ENCODE results near the gene LHX4.

Gene LHX4

DNA sequence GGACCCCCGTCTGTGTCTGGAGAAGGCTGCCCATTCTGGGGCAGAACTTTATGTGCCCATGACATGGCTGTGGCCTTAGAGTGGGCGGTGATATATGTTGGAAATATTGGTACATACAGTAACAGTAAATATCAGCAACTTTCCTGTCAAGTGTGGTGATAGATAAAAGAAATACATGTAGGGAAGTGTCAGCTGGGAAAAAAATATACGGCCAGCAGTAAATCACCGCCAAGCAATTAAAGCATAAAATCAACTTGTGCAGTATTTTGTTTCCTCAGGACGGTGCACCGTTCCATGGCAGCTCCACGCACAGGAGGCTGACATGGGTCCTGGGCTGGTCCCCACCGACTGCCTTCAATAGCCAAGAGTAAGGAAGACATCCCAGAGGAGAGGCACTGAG lies 27.4 kb downstream of the LHX4 start:
- no peak for DNase-seq (ENCODE audit: low spot score)

DNA sequence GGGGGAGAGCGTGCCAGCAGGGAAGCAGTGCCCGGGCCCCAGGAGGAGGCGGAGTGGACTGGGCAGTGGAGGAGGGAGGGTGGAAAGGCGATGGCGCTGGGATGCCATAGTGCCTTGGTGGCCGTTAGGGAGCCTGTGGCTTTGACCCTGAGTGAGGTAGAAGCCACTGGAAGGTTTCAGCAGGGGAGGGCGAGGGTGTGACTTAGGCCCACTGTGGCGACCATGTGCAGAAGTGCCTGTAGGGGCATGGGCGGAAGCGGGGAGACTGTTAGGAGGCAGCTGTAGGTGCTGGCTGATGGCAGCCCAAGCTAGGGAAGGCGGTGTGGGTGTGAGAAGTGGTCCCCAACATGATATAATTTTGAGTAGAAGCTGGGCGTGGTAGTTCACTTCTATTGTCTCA lies 28.2 kb downstream of the LHX4 start:
- DNase-seq (ENCODE audit: low spot score), result no peak

DNA sequence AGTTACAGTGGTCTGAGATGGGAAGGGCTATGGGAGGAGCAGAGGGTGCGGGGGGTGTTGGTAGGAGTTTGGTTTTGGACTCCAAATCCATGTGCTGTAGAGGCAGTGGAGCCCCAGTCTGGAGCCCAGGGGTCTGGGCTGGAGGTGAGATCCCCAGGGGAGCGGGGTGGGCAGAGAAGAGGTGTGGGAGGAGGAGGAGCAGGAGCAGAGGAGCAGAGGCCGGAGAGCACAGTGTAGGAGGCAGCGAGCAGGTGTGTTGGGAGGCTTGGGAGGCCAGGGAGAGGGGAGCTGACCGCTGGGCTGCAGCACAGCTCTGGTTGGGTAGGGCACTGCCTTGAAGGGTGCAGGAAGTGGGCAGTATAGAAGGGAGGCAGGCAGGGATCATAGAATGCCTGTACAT lies 28.9 kb downstream of the LHX4 start:
- DNase-seq (ENCODE audit: low spot score), result no peak

DNA sequence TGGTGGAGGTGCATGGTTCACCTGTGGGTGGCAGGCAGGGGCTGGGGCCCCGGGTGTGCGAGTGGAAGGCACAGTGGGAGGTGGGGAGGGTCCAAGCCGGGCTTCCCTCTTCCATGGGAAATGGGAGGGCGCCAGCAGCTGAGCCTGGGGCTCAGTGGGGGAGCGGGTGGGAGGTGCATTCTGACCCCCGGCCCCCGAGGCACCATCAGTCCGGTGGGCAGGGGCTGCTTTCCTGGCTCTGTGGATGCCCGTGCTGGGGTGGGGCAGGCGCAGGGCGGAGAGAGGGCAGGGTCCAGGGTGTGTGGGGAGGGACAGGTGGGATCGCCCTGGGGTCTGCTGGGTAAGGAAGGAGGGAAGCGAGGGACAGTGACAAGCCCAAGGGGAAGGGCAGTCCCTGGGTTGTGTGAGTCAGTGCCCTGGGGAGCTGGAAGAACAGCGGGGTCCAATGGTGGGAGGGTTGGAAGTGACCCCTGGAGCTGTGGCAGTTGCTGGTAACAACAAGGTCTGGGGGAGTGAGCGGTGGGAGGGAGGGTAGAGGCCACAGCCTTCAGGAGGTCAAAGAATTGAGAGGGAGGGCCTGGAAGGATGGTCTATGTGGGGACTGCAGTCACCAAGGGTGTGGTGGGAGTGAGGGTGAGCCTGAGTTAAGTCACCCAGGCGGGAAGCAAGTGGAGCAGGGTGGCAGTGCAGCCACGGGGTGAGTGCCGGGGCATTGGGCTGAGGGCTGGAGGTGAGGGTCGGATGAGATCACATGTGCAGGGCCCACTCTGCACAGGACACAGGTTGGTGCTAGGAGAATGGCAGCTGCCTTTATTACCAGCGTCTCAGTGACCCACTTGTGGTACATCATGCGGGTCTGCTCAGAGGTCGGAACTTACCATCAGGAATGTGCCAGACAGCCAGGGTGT lies 29.6 kb downstream of the LHX4 start:
- no peak for DNase-seq (ENCODE audit: low spot score)

DNA sequence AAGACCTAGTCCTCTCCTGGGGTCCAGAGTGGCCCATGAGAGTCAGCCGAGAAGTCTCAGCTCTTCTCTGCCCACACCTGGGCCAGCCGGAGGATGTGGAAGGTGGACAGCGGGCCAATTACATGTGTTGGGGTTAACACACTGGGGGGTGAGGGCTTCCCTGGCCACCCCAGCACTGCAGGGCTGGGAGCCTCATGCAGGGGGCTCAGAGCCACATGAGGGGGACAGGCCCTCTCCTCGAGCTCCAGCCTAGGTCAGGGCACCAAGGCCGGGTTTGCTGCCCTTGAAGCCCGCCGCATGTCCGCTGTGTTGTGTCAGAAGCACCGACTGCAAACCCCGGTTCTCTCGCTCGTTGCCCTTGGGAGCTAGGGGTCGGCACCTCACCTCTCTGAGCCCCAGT lies 30.5 kb downstream of the LHX4 start:
- no peak for DNase-seq (ENCODE audit: low spot score)

DNA sequence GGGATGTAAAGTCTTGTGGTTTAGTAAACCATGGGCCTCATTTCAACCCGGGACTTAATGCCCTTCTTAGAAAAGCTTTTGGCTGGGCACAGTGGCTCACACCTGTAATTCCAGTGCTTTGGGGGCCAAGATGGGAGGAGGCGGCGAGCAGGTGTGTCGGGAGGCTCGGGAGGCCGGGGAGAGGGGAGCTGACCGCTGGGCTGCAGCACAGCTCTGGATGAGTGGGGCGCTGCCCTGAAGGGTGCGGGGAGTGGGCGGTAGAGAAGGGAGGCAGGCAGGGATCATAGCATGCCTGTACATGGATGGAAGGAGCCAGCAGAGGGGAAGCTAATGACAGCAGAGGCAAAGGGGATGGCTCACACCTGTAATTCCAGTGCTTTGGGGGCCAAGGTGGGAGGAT lies 31.0 kb downstream of the LHX4 start:
- DNase-seq (ENCODE audit: low spot score), result no peak

DNA sequence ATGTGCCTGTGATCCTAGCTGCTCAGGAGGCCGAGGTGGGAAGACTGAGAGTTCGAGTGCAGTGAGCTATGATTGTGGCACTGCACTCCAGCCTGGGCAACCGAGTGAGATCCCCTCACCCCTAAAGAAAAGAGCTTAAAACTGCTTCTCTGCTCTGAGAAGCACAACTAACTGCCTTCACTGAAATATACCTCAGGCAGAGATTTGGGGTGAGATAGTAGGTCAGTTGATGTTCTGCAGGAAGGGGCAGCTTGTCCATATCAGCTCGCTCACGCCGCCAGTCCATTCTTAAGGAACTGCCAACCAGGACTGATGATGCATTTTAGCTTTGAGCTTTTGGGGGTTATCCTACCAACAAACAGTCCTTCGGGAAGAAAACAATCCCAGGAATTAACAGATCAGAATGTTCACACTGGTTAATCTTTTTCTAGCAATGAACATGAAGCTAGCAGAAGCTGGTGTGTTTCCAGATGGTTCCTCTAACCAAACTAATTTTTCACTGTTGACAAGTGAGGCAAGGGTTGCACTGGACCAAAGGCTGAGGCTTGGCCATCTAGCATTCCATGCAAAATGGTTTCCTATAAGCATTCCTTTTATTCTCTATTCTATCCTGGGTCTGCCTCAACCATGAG lies 31.6 kb downstream of the LHX4 start:
- DNase-seq (ENCODE audit: low spot score), result no peak

DNA sequence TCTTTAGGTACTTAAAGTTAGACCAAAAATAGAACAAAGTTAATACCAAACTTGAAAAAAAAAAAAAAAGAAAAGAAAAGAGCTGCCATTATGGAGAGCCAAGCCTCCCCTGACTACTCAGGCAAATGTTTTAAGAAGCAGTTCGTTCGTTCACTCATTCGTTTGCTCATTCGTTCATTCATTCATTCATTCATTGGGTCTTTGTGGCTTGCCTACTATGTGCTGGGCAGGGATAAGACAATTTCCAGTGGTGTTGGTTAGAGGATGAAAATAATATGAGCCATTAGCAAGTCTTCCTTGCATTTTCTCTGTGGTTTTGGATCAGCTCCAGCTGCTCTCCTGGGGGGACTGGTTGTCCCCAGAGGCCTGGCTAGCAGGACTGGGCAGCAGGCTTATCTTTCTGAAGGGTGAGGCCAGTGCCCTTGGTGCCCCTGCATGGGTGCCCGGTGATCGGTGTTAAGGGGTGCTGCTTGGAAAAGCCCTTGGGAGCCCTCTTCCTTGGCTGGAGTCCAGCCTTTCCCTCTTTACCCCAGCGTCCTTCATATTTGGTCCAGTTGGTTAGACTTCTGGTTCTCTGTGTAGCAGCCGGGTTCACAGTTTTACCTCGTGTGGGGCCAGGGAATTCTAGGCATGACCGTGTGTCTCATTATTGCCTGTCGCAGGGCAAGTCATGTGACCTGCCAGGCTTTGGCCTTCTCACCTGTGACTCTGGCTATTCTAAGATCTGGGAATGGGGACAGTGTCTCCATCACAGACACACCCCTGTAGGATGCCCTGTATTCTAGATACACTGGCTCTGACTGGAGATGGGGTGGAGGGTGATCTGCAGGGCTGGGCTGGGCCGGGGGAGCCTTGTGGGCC lies 32.8 kb downstream of the LHX4 start:
- DNase-seq (ENCODE audit: low spot score), result no peak

DNA sequence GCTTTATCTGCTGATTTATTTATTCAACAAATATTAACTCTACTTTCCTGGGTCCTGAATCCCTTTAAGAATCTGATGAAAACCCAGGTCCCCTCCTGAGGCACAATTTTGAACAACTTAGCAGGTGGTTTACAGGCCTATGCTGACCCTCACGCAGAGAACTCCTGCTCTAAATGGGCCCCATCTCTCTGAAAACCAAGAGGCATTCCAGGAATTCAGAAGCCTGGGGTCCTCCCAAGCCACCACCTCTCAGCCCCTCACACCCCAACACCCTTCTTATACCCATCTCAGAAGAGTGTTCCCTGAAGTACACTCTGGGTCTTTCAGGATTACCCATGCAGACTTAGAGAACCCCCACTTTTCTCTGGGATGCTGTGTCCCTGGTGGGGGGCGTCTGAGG lies 34.5 kb downstream of the LHX4 start:
- no peak for DNase-seq (ENCODE audit: low spot score)

DNA sequence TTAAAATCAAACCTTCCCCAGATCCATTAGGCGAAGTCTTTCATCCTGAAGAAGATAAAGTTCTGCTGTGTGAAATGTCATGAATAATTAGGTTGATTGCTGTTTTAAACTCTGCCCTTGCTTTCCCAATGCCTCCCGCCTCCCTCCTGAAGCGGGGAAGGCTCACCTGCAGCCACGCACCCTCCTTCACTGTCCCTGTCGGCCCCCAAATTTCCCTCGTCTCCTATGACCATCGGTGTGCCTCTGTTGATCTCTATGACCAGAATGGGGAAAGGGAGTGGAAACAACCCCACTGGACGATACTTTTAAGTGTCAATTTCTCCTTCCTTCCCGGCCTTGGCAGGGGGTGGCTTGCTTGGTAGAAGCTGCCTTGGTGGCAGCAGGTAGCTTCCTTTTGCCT lies 35.1 kb downstream of the LHX4 start:
- no peak for DNase-seq (ENCODE audit: low spot score)

DNA sequence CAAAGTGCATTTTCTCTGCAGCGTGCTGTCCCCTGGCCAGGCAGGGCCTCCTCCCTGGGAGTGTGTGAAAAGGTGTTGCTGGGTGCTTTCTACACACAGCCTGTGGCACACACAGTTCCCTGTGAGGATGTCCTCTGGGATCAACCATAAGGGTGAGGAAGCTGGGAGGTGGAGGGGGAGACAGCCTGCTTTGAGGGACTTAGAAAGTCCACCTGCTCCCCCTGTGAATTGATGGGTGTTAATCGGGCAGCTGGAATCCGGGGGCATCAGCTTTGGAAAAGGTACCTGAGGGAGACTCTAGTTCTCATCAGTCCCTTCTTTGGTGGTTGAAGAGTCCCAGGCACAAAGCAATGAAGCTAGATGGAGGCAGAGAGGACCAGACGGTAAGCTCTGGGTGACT lies 35.8 kb downstream of the LHX4 start:
- DNase-seq (ENCODE audit: low spot score), result no peak

DNA sequence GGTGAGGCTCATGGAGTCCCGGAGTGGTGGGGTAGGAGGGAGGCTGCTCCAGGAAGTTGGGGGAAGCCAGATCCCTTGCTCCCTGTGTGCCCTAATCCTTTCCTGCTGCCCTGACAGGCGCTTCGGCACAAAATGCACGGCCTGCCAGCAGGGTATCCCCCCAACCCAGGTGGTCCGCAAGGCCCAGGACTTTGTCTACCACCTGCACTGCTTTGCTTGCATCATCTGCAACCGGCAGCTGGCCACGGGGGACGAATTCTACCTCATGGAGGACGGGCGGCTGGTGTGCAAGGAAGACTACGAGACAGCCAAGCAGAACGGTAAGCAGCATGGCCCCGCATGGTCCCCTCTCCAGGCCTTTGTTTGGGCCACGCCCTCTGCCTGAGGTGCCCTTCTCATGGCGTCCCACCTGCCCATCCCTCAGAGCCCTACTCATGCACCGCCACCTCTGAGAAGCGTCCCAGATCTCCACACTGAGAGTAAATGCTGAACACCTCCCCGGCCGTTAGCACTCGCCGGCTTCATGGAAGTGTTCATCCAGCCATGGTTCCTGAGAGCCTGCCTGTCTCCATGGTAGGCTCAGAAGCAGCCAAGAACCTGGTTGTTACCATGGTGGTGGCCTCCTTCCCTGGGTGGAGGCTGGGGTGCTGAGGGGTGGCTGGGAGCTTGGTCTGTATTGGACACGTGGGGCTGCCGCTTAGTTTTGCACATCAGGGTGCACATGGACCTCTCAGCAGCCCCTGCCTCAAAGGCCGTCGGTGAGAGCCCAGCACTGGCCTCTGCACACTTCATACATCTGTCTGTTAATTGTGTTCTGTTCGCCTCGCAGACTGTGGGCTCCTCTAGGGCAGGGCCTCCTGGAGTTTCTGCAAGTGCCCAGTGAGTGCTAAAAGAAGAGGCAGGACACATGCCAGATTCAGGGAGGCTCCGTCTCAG lies 36.5 kb downstream of the LHX4 start:
- no peak for DNase-seq (ENCODE audit: low spot score)

DNA sequence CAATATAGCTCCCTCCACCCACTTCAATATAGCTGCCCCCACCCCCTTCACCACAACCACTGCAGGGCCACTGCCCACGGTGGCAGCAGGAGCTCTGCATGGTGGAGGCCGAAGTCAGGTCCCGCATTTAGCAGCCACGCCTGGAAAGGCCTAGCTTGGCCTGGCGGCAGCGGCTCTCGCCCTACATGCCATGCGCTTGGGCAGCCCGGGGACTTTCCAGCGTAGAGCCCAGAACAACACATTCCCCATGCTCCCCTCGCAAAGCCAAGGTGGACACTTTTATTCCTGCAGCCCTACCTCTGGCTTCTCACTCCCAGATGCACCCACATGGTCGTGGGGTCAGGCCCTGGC lies 37.1 kb downstream of the LHX4 start:
- DNase-seq (ENCODE audit: low spot score), result no peak

DNA sequence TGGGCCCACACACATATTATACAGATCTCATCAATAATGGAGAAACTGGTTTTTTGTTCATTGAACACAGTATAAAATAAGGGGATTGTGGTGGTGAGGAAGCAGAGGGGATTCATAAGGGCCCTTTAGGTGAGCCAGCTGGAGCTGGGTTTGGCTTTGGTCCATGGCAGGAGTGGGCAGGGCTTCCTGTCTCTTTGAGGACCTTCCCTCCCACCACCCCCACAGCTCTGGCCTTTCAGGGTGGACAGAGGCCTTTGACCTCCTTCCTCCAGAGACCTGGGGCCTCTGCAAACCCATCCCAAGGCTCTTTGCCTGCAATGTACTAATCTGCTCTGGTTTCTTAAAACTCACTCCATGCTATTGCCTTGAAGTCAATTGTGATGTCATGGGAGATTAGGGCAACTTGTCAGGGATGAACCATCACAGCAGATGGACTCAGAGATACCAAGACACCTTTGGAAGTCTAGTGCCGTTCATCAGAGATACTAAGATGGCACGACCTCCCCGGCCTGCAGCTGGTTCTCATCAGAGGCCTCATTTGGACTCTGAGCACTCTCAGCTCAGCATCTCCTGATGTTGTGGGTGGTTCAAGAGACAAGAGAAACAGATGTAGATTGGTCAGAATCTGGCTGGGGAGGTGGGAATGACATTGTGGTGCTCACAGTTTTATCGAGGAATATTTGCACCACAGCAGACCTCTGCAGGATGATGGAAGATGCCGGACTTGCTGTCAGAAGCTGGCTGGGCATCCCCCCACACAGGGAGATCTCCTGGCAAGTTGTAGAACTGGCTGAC lies 37.9 kb downstream of the LHX4 start:
- no peak for DNase-seq (ENCODE audit: low spot score)

DNA sequence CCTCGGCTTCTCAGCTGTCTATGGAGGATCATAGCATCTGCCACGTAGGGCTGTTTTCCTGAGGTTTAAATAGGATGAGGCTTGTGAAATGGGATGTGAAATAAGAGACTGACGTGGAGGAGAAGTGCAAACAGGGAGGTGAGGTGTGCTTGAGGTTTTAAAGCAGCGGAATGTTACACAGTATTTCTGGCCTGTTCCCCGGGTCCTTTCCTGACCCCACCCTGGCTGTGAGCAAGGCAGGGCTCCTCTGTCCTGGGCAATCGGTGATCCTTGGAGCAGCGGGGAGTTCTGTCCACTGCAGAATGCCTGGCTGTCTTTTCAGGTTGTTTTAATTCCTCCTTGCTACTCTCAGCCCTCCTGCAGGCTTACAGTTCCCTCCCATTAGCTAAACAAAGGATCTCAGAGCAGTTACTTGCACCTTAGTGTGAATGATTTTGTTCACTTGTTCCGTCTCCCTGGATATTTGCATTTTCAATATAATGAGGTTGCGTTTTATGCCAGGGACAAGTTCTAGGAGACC lies 38.6 kb downstream of the LHX4 start:
- no peak for DNase-seq (ENCODE audit: low spot score)

DNA sequence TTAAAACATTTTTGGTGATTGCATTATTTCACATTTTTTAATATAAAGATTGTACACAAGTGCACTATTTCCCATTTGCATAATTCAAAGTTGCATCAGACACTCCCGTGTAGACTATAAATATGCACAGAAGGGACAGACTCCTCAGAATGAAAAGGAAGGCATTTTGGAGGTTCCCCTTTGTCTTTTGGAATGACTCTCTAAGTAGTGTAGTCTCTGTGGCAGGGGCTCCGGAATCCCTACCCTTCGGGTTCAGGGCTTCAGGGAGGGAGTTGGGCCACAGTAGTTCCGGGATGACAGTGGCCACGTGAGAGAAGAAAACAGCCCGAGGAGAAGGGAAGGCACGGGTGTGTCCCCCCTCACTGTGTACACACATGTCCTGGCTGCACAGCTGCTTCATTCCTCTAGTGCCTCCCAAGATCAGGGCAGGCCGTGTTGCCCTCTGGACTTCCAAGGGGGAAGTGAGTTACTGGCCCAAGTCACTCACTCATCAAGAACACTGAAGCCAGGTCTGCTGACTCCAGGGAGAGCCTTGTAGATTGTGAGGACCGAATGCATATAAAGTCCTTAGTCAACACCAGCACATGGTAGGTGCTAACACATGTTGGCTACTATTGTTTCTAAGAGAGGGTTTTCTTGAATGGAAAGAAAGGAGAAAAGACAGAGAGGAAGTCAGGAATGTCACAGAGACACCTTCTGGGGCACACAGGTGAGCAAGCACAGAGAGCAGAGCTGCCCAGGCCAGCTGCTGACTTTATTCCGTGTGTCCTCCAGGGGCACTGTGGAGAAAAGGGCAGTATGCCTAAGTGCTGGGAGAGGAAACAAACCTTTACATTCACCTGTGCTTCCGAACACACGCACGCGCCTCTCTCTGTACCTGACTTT lies 39.8 kb downstream of the LHX4 start:
- DNase-seq (ENCODE audit: low spot score), result peak; percentile 27

DNA sequence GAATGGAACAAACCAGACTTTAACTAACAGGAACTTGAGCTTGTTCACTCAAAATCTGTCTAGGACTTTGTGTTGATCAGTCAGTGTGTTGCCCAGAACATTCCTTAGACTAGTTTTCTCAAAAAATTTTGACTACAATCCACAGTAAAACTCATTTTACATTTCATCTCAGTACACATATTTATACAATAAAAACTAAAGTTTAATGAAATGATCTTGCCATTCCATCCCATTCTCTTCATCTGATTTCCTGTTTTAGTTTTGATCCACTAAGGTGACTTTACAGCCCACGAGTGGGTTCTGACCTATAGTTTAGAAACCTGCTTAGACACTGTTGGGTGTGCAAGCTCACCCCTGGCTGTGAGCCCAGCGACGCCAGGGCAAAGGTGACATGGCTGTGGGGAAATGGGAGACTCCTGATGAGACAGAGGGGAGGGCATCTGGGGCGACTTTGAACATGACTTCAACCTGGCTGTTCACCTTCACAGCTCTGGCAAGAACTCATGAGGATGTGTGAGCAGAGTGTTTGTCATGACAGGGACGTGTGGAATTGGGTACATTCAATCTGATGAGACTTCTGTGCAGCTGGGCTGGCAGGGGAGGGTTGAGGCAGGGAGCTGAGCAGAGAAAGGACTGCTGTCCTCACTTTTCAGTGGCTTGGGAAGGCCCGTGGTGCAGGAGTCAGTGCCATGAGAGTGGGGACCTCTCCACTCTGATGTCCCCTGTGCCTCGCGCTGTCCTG lies 40.6 kb downstream of the LHX4 start:
- DNase-seq (ENCODE audit: low spot score), result no peak

DNA sequence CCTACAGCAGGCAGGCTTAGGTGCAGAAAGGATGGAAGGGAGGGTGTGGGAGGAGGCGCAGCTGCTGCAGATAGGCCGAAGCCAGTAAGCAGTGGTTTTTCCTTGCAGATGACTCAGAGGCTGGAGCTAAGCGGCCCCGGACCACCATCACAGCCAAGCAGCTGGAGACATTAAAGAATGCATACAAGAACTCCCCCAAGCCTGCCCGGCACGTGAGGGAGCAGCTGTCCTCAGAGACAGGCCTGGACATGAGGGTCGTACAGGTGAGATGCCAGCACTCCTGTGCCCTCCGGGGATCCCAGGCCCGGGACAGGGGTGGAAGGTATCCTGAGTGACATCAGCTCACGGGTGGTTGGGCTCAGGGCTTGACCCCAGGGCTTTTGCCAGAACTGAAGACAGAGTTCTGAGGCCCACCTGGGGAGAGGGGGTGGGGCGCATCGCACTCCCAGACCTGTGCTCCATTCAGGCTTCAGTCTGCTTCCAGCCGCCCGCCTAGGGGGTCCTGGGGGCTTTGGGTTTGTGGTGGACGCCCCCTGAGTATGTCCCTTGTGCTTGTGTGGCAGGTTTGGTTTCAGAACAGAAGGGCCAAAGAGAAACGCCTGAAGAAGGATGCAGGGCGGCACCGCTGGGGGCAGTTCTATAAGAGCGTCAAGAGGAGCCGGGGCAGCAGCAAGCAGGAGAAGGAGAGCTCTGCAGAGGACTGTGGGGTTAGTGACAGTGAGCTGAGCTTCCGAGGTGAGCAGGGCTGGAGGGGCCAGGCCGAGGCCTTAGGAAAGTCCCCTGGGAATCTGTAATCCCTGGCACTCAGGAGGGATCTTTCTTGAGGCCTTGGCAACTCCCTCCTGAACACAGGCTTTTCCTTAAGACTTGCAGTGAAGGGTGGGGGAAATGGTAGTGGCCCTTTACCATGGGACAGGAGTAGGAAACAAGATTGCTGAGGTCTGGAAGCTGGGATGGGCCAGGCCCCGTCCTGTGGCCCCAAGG lies 41.5 kb downstream of the LHX4 start:
- DNase-seq (ENCODE audit: low spot score), result no peak

Data from SW480 (cell line).